ENCODE measurements around the gene MARVELD2. TPM values are rescaled to one million over a fixed set of nuclear protein-coding genes. Genes with fewer than 3 reads are reported as not detected.
"Not testable (repeated sequence)": the region's sequence is repeated elsewhere in the genome, so short reads cannot be mapped to it uniquely, and the experiment has no call there.

Gene MARVELD2, protein sequence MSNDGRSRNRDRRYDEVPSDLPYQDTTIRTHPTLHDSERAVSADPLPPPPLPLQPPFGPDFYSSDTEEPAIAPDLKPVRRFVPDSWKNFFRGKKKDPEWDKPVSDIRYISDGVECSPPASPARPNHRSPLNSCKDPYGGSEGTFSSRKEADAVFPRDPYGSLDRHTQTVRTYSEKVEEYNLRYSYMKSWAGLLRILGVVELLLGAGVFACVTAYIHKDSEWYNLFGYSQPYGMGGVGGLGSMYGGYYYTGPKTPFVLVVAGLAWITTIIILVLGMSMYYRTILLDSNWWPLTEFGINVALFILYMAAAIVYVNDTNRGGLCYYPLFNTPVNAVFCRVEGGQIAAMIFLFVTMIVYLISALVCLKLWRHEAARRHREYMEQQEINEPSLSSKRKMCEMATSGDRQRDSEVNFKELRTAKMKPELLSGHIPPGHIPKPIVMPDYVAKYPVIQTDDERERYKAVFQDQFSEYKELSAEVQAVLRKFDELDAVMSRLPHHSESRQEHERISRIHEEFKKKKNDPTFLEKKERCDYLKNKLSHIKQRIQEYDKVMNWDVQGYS
- 19.5 and 28.7 TPM in 2 replicates for total RNA-seq

DNA sequence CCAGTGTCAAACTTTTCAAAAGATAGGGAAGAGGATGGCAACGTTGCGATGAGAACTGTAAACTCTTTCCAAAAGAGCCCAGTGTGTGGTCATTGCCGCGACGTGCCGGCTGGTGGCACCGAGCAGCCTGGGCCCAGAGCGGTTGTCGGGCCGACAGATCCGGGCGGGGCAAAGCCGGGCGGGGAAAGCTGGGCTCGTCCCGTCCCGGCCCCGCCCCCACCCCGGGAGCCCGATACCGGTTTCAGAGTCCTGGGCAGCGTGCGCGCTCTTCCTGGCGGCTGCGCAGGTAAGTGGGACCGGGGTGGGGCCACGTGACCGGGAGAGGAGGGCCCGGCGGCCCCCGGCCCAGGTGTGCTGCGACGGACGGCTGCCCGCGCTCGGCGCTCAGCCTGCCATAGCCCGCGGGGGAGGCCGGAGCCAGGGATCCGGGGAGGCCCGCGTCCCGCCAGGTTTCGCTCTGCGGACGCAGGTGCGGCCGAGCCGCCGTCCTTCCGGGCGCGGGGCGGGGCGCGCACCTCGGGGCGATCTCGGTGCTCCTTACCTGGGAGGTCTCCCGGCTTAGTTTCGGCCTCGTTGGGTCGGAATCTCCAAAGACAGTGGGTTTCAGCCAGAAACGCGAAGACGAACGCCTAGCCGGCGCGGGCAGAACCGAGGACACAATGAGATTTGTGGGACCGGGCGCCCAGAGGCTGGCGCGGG, at the start of gene MARVELD2:
MARVELD2 (plus strand) TSS at position 232 of the 699 bp plus-strand sequence. CDS start 4,270 bp downstream, outside the sequence.
- TF ChIP-seq, protein P1, sequence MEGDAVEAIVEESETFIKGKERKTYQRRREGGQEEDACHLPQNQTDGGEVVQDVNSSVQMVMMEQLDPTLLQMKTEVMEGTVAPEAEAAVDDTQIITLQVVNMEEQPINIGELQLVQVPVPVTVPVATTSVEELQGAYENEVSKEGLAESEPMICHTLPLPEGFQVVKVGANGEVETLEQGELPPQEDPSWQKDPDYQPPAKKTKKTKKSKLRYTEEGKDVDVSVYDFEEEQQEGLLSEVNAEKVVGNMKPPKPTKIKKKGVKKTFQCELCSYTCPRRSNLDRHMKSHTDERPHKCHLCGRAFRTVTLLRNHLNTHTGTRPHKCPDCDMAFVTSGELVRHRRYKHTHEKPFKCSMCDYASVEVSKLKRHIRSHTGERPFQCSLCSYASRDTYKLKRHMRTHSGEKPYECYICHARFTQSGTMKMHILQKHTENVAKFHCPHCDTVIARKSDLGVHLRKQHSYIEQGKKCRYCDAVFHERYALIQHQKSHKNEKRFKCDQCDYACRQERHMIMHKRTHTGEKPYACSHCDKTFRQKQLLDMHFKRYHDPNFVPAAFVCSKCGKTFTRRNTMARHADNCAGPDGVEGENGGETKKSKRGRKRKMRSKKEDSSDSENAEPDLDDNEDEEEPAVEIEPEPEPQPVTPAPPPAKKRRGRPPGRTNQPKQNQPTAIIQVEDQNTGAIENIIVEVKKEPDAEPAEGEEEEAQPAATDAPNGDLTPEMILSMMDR (IDR thresholded peaks at IDR 0.05; ENCODE audit: insufficient read depth, low read length, severe bottlenecking), result peak; percentile 73
- DNase-seq (ENCODE audit: low read depth) (peak; percentile 74), FAIRE-seq (no peak)

DNA sequence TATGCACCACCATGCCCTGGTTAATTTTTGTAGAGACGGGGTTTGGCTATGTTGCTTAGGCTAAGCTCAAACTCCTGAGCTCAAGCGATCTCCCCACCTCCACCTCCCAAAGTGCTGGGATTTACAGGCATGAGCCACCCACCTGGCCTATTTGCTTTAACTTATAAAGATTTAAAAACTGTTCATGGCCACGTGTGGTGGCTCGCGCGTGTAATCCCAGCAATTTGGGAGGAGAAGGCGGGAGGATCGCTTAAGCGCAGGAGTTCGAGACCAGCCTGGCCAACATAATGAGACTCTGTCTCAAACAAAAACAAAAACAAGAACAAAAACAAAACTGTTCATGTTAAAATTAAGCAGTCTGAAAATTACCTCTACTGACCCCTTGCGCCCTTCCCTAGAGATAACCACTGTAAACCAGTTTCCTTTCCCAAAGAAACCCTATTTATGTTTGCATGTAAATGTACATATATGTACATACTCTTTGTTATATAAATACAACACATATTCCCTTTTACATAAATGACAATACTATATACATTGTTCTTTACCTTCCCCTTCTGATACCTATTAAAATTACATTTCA, 47.1 kb upstream of the MARVELD2 start:
- DNase-seq (ENCODE audit: low read depth), result no peak
- Histone ChIP-seq H3K27me3 (ENCODE audit: control insufficient read depth, insufficient read depth, low read length) (no peaks in the 10 kb centered on the region), H3K4me3 (ENCODE audit: low read depth, low read length) (peak overlapping the region; percentile 90), H3K36me3 (ENCODE audit: control insufficient read depth, insufficient read depth, low read length) (peaks cover 4% of the 10 kb centered on the region)
- TF ChIP-seq, protein P1 (IDR thresholded peaks at IDR 0.05; ENCODE audit: insufficient read depth, low read length, severe bottlenecking), result no peak
- no peak for FAIRE-seq

More for the DNA sequence above, at the start of gene MARVELD2:
- Histone ChIP-seq H3K27me3 (ENCODE audit: control insufficient read depth, insufficient read depth, low read length) (no peaks in the 10 kb centered on the region), H3K4me3 (ENCODE audit: low read depth, low read length) (peak within 1 kb of the TSS; percentile 69), H3K36me3 (ENCODE audit: control insufficient read depth, insufficient read depth, low read length) (peaks cover 7% of the 10 kb centered on the region)

DNA sequence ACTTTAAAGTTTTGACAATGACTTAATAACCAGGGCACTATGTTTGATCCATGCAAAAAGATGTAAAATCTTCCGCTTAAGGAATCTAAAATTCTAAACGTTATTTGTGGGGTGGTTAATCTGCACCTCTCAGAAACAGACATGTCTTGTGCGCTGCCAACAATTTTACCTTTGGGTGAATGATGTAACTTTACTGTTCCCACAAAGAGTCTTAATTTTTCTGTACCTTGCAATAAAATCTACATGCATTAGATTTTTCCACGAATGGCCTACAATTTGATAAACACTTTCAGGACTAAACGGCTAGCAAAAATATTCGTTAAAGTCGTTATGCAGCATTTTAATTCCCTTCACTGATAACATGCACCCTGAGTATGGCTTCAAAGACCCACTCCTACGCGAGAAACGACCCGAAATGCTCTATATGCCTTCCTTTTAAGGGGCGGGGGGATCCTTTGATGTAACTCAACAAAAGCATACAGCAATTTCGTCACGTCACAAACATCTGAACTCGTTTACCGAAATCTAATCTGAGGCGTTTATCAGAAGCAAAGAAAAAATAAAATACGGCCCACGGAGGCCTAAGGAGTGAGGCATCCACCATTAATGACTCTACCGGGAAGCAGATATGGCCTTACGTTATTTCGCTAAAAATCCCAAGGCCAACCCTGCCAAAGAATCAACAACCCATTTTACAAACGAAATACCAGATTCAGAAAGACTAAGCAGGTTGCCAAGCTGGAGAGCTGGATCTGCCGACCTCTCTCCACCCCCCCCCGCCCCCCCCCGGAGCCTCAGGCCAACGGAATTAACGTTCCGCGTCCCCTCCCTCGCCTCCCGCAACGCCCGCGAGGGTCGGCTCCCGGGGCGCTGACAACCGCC, 46.2 kb upstream of the MARVELD2 start:
- TF ChIP-seq, protein P1 (IDR thresholded peaks at IDR 0.05; ENCODE audit: insufficient read depth, low read length, severe bottlenecking), result no peak
- peaks cover 4% of the 10 kb centered on the region for H3K36me3 ChIP-seq (ENCODE audit: control insufficient read depth, insufficient read depth, low read length)
- peak overlapping the region; percentile 90 for H3K4me3 ChIP-seq (ENCODE audit: low read depth, low read length)
- DNase-seq (ENCODE audit: low read depth) (peak; percentile 38), FAIRE-seq (no peak)
- no peaks in the 10 kb centered on the region for H3K27me3 ChIP-seq (ENCODE audit: control insufficient read depth, insufficient read depth, low read length)

DNA sequence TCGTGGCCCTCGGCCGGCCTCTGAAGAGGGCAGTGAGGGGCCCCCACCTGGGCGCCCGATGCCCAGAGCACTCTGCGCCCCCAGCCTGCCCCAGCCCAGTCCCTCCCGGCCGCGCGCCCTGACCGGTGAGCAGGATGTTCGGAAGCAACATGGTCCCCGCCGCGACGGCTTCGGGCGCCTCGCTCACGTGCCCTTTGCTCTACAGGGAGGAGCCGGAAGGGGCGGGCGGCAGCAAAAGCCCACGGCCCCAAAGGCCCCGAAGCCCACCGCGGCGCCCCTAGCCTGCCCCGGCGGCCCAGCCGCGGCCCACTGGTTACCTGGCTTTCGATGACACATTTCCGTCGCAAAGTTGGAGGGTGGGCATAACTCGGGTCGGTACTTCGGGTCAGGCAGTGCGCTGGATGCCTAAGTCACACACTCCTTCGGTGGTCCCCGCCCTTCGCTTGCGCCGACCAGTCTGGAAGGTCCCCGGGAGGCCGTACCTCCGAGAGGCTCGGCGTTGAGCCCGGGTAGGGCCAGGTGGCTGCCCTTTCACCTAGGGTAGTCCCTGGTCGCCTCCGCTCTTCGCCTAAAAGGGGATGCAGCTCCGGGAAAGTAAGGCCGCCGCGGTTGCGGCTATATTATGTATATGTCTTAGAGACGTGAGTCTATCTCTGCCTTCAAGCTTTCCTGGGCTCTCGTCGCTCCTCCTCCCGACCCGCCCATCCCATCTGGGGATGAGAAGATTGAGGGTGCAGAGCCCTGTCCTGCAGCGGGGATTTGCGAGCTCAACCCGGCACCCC, 45.4 kb upstream of the MARVELD2 start, which contains the start of the genes AK6, RAD17 and TAF9:
AK6 (minus strand) TSS at position 181 of the 782 bp plus-strand sequence; CDS start at position 151, 30 bp downstream.
RAD17 (plus strand) TSS at position 479 of the 782 bp plus-strand sequence. CDS start 2,391 bp downstream, outside the sequence.
TAF9 (minus strand) TSS at position 181 of the 782 bp plus-strand sequence. CDS start 3,783 bp downstream, outside the sequence.
- no peaks in the 10 kb centered on the region for H3K27me3 ChIP-seq (ENCODE audit: control insufficient read depth, insufficient read depth, low read length)
- FAIRE-seq, result no peak
- H3K36me3 ChIP-seq (ENCODE audit: control insufficient read depth, insufficient read depth, low read length), result peaks cover 4% of the 10 kb centered on the region
- TF ChIP-seq, protein P1 (IDR thresholded peaks at IDR 0.05; ENCODE audit: insufficient read depth, low read length, severe bottlenecking), result no peak
- H3K4me3 ChIP-seq (ENCODE audit: low read depth, low read length), result peak within 1 kb of the TSS; percentile 90
- DNase-seq (ENCODE audit: low read depth), result peak; percentile 84

DNA sequence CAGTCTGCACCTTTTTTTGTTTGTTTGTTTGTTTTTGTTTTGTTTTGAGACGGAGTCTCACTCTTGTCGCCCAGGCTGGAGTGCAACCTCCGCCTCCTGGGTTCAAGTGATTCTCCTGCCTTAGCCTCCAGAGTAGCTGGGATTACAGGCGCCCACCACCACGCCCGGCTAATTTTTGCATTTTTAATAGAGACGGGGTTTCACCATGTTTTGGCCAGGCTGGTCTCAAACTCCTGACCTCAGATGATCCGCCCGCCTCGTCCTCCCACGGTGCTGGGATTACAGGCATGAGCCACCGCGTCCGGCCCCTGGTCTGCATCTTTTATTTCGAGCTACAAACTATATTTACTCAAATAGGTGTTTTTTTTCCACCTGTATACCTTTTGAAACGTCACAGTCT, 44.6 kb upstream of the MARVELD2 start:
- not testable (repeated sequence) for H3K36me3 ChIP-seq (ENCODE audit: control insufficient read depth, insufficient read depth, low read length); H3K27me3 ChIP-seq (ENCODE audit: control insufficient read depth, insufficient read depth, low read length); DNase-seq (ENCODE audit: low read depth); FAIRE-seq
- peak overlapping the region; percentile 90 for H3K4me3 ChIP-seq (ENCODE audit: low read depth, low read length)
